Tibial nerve (tissue), 4 donors: ENCODE measurements around the gene NTNG1.

ENCODE experiments used
- EP300 ChIP-seq, 2 donors: sonication (generic); formaldehyde crosslinking; IDR thresholded peaks; one replicate each; pipeline ENCODE4 v1.6.1; 2017; ENCODE audit warnings: antibody characterized with exemption in 2 of 2, mild to moderate bottlenecking in 1 of 2
- POLR2A ChIP-seq, 2 donors: fragments of 450-650 bp; IDR thresholded peaks; one replicate each; pipeline ENCODE4 v1.6.1; 2017; ENCODE audit warnings: antibody characterized with exemption in 2 of 2, mild to moderate bottlenecking in 2 of 2, moderate library complexity in 2 of 2
- TF ChIP-seq, protein P1 (sequence below), 5 experiments: fragments of 200-600 bp in 3 of 5; fragments of 450-650 bp in 2 of 5; sonication (generic) in 3 of 5; IDR thresholded peaks; one replicate each; pipeline ENCODE4 v1.5.1; 2016 to 2019; ENCODE audit warnings: antibody characterized with exemption in 5 of 5, mild to moderate bottlenecking in 3 of 5, moderate library complexity in 2 of 5

DNA sequence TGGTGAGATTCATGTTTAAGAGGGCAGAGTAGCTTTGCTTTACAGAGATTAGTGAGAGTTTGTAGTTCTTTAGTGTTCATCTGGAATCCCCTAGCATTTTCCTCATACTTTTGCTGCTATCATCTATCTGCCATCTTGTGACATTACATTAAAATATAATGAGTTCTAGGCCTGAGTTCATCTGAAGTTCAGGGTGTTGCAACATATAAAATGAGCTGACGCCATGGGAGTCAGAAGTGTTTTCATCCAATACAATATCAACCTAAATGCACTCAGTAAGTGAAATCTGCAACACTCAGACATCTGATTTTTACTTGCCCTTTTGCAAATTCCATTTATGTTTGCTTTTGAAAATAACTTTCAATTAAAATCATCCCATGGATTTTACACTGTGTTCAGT, 153.8 kb downstream of the NTNG1 start:
- TF ChIP-seq, protein P1, sequence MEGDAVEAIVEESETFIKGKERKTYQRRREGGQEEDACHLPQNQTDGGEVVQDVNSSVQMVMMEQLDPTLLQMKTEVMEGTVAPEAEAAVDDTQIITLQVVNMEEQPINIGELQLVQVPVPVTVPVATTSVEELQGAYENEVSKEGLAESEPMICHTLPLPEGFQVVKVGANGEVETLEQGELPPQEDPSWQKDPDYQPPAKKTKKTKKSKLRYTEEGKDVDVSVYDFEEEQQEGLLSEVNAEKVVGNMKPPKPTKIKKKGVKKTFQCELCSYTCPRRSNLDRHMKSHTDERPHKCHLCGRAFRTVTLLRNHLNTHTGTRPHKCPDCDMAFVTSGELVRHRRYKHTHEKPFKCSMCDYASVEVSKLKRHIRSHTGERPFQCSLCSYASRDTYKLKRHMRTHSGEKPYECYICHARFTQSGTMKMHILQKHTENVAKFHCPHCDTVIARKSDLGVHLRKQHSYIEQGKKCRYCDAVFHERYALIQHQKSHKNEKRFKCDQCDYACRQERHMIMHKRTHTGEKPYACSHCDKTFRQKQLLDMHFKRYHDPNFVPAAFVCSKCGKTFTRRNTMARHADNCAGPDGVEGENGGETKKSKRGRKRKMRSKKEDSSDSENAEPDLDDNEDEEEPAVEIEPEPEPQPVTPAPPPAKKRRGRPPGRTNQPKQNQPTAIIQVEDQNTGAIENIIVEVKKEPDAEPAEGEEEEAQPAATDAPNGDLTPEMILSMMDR (IDR thresholded peaks at IDR 0.05) = no peak
- TF ChIP-seq POLR2A (IDR thresholded peaks at IDR 0.05) (no peak), EP300 (IDR thresholded peaks at IDR 0.05) (no peak)
